Neural cell (in vitro differentiated cells): ENCODE data around the gene CYB561. TPM values are rescaled to one million over a fixed set of nuclear protein-coding genes. Genes with fewer than 3 reads are reported as not detected.

Experiments
- H2AFZ ChIP-seq: fragments of 200-600, 300-800 bp; sonication (generic), shearing (Covaris generic); 2 replicates; pipeline ENCODE4 v1.6.0; 2014; ENCODE audit warnings: low read depth, mild to moderate bottlenecking, antibody characterized with exemption, low read length, moderate library complexity
- H3F3A ChIP-seq: fragments of 200-600 bp; shearing (Covaris generic); 2 replicates; pipeline ENCODE4 v1.6.1; 2016; ENCODE audit warnings: mild to moderate bottlenecking, moderate library complexity, mixed read lengths, antibody characterized with exemption, low read length; ENCODE audit not compliant: insufficient read depth, poor library complexity, severe bottlenecking
- H3K27ac ChIP-seq: fragments of 200-600, 300-800 bp; sonication (generic), shearing (Covaris generic); 2 replicates; pipeline ENCODE4 v1.5.1; 2014; ENCODE audit warnings: mild to moderate bottlenecking, low read length, moderate library complexity
- H3K27me3 ChIP-seq: fragments of 300-800, 200-600 bp; sonication (generic), shearing (Covaris generic); 2 replicates; pipeline ENCODE4 v1.6.0; 2014; ENCODE audit warnings: mild to moderate bottlenecking, low read depth, low read length, moderate library complexity; ENCODE audit not compliant: insufficient read depth
- H3K36me3 ChIP-seq: fragments of 300-800, 200-600 bp; sonication (generic), shearing (Covaris generic); 2 replicates; pipeline ENCODE4 v1.5.1; 2014; ENCODE audit warnings: mild to moderate bottlenecking, antibody characterized with exemption, low read length, moderate library complexity; ENCODE audit not compliant: insufficient read depth
- H3K4me2 ChIP-seq: fragments of 300-800, 200-600 bp; sonication (generic), shearing (Covaris generic); 2 replicates; pipeline ENCODE4 v1.6.0; 2014; ENCODE audit warnings: mild to moderate bottlenecking, low read length
- H3K4me3 ChIP-seq: fragments of 300-800, 200-600 bp; sonication (generic), shearing (Covaris generic); 2 replicates; pipeline ENCODE4 v1.5.1; 2014; ENCODE audit warnings: mild to moderate bottlenecking, low read length, moderate library complexity
- H3K79me2 ChIP-seq: fragments of 200-600 bp; shearing (Covaris generic); replicated peaks from 2 replicates; pipeline ENCODE4 v1.6.0; 2014; ENCODE audit warnings: mild to moderate bottlenecking, low read length, moderate library complexity; ENCODE audit not compliant: insufficient read depth
- H3K9ac ChIP-seq: fragments of 300-800, 200-600 bp; sonication (generic), shearing (Covaris generic); 2 replicates; pipeline ENCODE4 v1.6.1; 2016; ENCODE audit warnings: mild to moderate bottlenecking, low read length, mixed read lengths
- H3K9me2 ChIP-seq: fragments of 200-600 bp; shearing (Covaris generic); 2 replicates; pipeline ENCODE4 v1.6.1; 2016; ENCODE audit warnings: mild to moderate bottlenecking, low read length, mixed read lengths; ENCODE audit not compliant: insufficient read depth
- H3K9me3 ChIP-seq: fragments of 200-600, 300-800 bp; sonication (generic), shearing (Covaris generic); 2 replicates; pipeline ENCODE4 v1.6.1; 2016; ENCODE audit warnings: mild to moderate bottlenecking, mixed run types, low read length, moderate library complexity, mixed read lengths
- H4K20me1 ChIP-seq: fragments of 200-600 bp; shearing (Covaris generic); 2 replicates; pipeline ENCODE4 v1.6.1; 2016; ENCODE audit warnings: mild to moderate bottlenecking, mixed run types; ENCODE audit not compliant: insufficient read depth
- CTCF ChIP-seq: fragments of 450-650 bp; IDR thresholded peaks from 2 replicates; pipeline ENCODE4 v1.5.1; 2014; ENCODE audit warnings: antibody characterized with exemption, mild to moderate bottlenecking, moderate library complexity; ENCODE audit not compliant: poor library complexity, severe bottlenecking
- EP300 ChIP-seq: fragments of 450-650 bp; conservative IDR thresholded peaks from 2 replicates; pipeline ENCODE4 v1.6.1; 2014; ENCODE audit warnings: antibody characterized with exemption, mild to moderate bottlenecking, moderate library complexity; ENCODE audit not compliant: poor library complexity, severe bottlenecking
- EZH2 ChIP-seq: fragments of 200-600, 300-800 bp; shearing (Covaris generic), sonication (generic); IDR thresholded peaks from 2 replicates; pipeline ENCODE4 v1.6.1; 2014; ENCODE audit warnings: antibody characterized with exemption, low read length, borderline replicate concordance, mild to moderate bottlenecking; ENCODE audit not compliant: insufficient read depth, poor library complexity, severe bottlenecking
- MXI1 ChIP-seq: fragments of 450-650 bp; conservative IDR thresholded peaks from 2 replicates; pipeline ENCODE4 v1.6.1; 2014; ENCODE audit warnings: antibody characterized with exemption, mild to moderate bottlenecking; ENCODE audit not compliant: poor library complexity, severe bottlenecking
- POLR2AphosphoS5 ChIP-seq: IDR thresholded peaks from 2 replicates; pipeline ENCODE4 v1.6.1; 2012
- RAD21 ChIP-seq: fragments of 450-650 bp; conservative IDR thresholded peaks from 2 replicates; pipeline ENCODE4 v1.6.1; 2014; ENCODE audit warnings: antibody characterized with exemption, mild to moderate bottlenecking, moderate library complexity
- SMC3 ChIP-seq: fragments of 450-650 bp; conservative IDR thresholded peaks from 2 replicates; pipeline ENCODE4 v1.6.1; 2014; ENCODE audit warnings: antibody characterized with exemption, mild to moderate bottlenecking, moderate library complexity; ENCODE audit not compliant: poor library complexity
- TAF1 ChIP-seq: IDR thresholded peaks from 2 replicates; pipeline ENCODE4 v1.6.1; 2012; ENCODE audit warnings: low read depth
- polyA plus RNA-seq: library from polyadenylated mRNA; depleted of rRNA; stranded (reverse); fragments of >200 nt; gene quantifications from 2 replicates; pipeline ENCODE4 v1.2.3, GENCODE V29; 2014
- TF ChIP-seq, protein P1 (sequence below): IDR thresholded peaks from 2 replicates; pipeline ENCODE4 v1.6.1; 2012; ENCODE audit warnings: borderline replicate concordance

CYB561 gene
- polyA plus RNA-seq, 1 donor from 2014 or later, result 15.7 TPM

DNA sequence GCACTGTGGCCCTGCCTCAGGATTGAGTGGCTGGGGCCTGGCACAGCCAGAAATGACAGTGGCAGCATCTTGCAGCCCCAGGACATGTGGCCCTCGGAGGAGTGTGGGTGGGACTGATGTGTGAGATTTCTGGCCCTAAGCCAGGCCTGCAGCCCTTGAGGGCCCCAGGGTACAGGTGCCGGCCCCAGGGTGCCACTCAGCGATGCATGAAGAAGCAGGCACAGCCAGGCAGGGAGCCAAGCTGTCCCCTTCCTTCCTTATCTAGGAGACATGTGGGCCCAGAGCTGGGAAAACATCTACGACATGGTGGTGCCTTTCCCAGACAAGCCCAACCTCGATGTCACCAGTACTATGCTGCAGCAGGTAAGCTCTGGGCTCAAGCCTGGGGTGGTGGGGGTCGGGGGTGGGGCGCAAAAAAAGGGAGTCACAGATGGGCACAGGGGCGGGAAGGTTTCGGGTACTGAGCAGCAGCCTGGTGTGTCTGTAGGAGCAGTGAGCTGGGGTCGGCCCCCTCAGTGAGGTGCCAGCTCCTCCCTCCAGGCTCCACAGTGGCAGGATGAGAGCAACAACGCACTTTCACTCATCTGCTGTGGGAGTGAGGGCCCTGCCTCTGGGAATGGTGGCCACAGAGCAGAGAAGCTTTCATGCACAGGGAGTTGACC lies 34.9 kb upstream of the CYB561 start:
- Histone ChIP-seq H3K27me3 (peaks cover 29% of the 10 kb centered on the region), H2AFZ (no peak overlapping the region), H3K9me2 (no peaks in the 10 kb centered on the region), H3K4me2 (no peak overlapping the region), H3F3A (no peaks in the 10 kb centered on the region), H3K9me3 (no peaks in the 10 kb centered on the region), H4K20me1 (no peaks in the 10 kb centered on the region), H3K9ac (no peak overlapping the region), H3K27ac (no peak overlapping the region), H3K4me3 (no peak overlapping the region), H3K36me3 (no peaks in the 10 kb centered on the region), H3K79me2 (no peaks in the 10 kb centered on the region)
- no peak for TF ChIP-seq EP300
- no peak for TF ChIP-seq MXI1
- TF ChIP-seq, protein P1, sequence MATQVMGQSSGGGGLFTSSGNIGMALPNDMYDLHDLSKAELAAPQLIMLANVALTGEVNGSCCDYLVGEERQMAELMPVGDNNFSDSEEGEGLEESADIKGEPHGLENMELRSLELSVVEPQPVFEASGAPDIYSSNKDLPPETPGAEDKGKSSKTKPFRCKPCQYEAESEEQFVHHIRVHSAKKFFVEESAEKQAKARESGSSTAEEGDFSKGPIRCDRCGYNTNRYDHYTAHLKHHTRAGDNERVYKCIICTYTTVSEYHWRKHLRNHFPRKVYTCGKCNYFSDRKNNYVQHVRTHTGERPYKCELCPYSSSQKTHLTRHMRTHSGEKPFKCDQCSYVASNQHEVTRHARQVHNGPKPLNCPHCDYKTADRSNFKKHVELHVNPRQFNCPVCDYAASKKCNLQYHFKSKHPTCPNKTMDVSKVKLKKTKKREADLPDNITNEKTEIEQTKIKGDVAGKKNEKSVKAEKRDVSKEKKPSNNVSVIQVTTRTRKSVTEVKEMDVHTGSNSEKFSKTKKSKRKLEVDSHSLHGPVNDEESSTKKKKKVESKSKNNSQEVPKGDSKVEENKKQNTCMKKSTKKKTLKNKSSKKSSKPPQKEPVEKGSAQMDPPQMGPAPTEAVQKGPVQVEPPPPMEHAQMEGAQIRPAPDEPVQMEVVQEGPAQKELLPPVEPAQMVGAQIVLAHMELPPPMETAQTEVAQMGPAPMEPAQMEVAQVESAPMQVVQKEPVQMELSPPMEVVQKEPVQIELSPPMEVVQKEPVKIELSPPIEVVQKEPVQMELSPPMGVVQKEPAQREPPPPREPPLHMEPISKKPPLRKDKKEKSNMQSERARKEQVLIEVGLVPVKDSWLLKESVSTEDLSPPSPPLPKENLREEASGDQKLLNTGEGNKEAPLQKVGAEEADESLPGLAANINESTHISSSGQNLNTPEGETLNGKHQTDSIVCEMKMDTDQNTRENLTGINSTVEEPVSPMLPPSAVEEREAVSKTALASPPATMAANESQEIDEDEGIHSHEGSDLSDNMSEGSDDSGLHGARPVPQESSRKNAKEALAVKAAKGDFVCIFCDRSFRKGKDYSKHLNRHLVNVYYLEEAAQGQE, result no peak
- TF ChIP-seq TAF1, result no peak
- no peak for TF ChIP-seq RAD21
- TF ChIP-seq SMC3, result no peak

DNA sequence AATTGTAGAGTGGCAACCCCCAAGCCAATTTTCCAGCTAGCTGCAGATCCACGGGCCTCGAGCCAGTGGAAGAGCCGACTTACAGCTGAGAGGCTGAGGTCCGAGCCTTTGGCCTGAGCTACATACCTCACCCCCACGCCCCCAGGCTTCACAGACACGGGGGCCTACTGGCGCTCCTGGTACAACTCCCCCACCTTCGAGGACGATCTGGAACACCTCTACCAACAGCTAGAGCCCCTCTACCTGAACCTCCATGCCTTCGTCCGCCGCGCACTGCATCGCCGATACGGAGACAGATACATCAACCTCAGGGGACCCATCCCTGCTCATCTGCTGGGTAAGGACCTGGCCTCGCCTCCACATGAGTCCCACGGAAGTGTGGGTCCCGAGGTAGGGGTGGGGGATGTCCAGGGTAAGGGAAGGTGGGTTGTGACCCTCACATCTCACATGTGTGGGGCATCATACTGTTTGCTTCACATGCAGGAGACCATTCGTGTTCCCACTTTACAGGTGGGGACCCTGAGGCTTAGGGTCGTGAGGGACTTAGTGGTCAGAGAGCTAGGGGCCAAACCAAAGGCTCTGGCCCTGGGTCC lies 34.2 kb upstream of the CYB561 start:
- Histone ChIP-seq H3K36me3 (no peaks in the 10 kb centered on the region), H2AFZ (no peak overlapping the region), H3K9ac (no peak overlapping the region), H3K9me3 (no peaks in the 10 kb centered on the region), H3K27ac (no peak overlapping the region), H3K27me3 (peaks cover 36% of the 10 kb centered on the region), H4K20me1 (no peaks in the 10 kb centered on the region), H3K79me2 (no peaks in the 10 kb centered on the region), H3F3A (no peaks in the 10 kb centered on the region), H3K9me2 (no peaks in the 10 kb centered on the region), H3K4me2 (no peak overlapping the region), H3K4me3 (no peak overlapping the region)
- TF ChIP-seq EZH2, result no peak
- TF ChIP-seq, protein P1, result no peak
- TF ChIP-seq EP300, result no peak
- TF ChIP-seq TAF1, result no peak
- no peak for TF ChIP-seq SMC3
- no peak for TF ChIP-seq CTCF
- no peak for TF ChIP-seq RAD21
- no peak for TF ChIP-seq POLR2AphosphoS5
- no peak for TF ChIP-seq MXI1
